ENCODE measurements around the gene SLC6A3.

- TF ChIP-seq CTCF (IDR thresholded peaks at IDR 0.05) = no peak
- TF ChIP-seq POLR2AphosphoS5 (IDR thresholded peaks at IDR 0.05; ENCODE audit: low read depth, low read length) = no peak
- TF ChIP-seq, protein P1, sequence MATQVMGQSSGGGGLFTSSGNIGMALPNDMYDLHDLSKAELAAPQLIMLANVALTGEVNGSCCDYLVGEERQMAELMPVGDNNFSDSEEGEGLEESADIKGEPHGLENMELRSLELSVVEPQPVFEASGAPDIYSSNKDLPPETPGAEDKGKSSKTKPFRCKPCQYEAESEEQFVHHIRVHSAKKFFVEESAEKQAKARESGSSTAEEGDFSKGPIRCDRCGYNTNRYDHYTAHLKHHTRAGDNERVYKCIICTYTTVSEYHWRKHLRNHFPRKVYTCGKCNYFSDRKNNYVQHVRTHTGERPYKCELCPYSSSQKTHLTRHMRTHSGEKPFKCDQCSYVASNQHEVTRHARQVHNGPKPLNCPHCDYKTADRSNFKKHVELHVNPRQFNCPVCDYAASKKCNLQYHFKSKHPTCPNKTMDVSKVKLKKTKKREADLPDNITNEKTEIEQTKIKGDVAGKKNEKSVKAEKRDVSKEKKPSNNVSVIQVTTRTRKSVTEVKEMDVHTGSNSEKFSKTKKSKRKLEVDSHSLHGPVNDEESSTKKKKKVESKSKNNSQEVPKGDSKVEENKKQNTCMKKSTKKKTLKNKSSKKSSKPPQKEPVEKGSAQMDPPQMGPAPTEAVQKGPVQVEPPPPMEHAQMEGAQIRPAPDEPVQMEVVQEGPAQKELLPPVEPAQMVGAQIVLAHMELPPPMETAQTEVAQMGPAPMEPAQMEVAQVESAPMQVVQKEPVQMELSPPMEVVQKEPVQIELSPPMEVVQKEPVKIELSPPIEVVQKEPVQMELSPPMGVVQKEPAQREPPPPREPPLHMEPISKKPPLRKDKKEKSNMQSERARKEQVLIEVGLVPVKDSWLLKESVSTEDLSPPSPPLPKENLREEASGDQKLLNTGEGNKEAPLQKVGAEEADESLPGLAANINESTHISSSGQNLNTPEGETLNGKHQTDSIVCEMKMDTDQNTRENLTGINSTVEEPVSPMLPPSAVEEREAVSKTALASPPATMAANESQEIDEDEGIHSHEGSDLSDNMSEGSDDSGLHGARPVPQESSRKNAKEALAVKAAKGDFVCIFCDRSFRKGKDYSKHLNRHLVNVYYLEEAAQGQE (IDR thresholded peaks at IDR 0.05; ENCODE audit: insufficient read depth in 1 of 2, low read depth in 2 of 2, low read length in 1 of 2) = no peak
- no peak for TF ChIP-seq SIN3A (IDR thresholded peaks at IDR 0.05; ENCODE audit: borderline replicate concordance, insufficient read depth, low read depth, low read length)
Observed at GRCh38 chr5:1437226-1437829, 7.9 kb downstream of the SLC6A3 start.

Measured in Panc1 (cell line).